Hepatocyte (in vitro differentiated cells): Measurements from ENCODE around the gene MAP1LC3A. TPM values are rescaled to one million over a fixed set of nuclear protein-coding genes. Genes with fewer than 3 reads are reported as not detected.

Experiments
- DNase-seq: peaks from one replicate; pipeline ENCODE4 v3.0.0-alpha.2; 2016; ENCODE audit warnings: low spot score
- H2AFZ ChIP-seq: fragments of 200-600 bp; sonication (generic); 2 replicates; pipeline ENCODE4 v1.6.0; 2016; ENCODE audit warnings: antibody characterized with exemption, mild to moderate bottlenecking
- H3K27ac ChIP-seq: fragments of 200-600 bp; sonication (generic); 2 replicates; pipeline ENCODE4 v1.5.1; 2016; ENCODE audit warnings: mild to moderate bottlenecking
- H3K27me3 ChIP-seq: fragments of 200-600 bp; sonication (generic); 2 replicates; pipeline ENCODE4 v1.6.1; 2016
- H3K36me3 ChIP-seq: fragments of 200-600 bp; sonication (generic); replicated peaks from 2 replicates; pipeline ENCODE4 v1.5.1; 2016; ENCODE audit warnings: low read depth; ENCODE audit not compliant: insufficient read depth
- H3K4me1 ChIP-seq: fragments of 200-600 bp; sonication (generic); 2 replicates; pipeline ENCODE4 v1.5.1; 2016; ENCODE audit warnings: mild to moderate bottlenecking, moderate library complexity; ENCODE audit not compliant: insufficient read depth
- H3K4me2 ChIP-seq: fragments of 200-600 bp; sonication (generic); 2 replicates; pipeline ENCODE4 v1.6.0; 2016
- H3K4me3 ChIP-seq: fragments of 200-600 bp; sonication (generic); 2 replicates; pipeline ENCODE4 v1.5.1; 2016; ENCODE audit warnings: mild to moderate bottlenecking
- H3K79me2 ChIP-seq: fragments of 200-600 bp; sonication (generic); 2 replicates; pipeline ENCODE4 v1.6.0; 2017; ENCODE audit warnings: mild to moderate bottlenecking
- H3K9me2 ChIP-seq: fragments of 200-600 bp; sonication (generic); replicated peaks from 2 replicates; pipeline ENCODE4 v1.6.0; 2017; ENCODE audit warnings: mild to moderate bottlenecking; ENCODE audit not compliant: insufficient read depth
- H3K9me3 ChIP-seq: fragments of 200-600 bp; sonication (generic); 2 replicates; pipeline ENCODE4 v1.5.1; 2016; ENCODE audit warnings: low read depth, mild to moderate bottlenecking
- H4K20me1 ChIP-seq: fragments of 200-600 bp; sonication (generic); 2 replicates; pipeline ENCODE4 v1.6.0; 2016; ENCODE audit warnings: mild to moderate bottlenecking; ENCODE audit not compliant: insufficient read depth, poor library complexity, severe bottlenecking
- EZH2 ChIP-seq: fragments of 200-600 bp; sonication (generic); IDR thresholded peaks from 2 replicates; pipeline ENCODE4 v1.6.1; 2016; ENCODE audit warnings: antibody characterized with exemption, mild to moderate bottlenecking, borderline replicate concordance
- EZH2phosphoT487 ChIP-seq: fragments of 200-600 bp; sonication (generic); IDR thresholded peaks from one replicate; pipeline ENCODE4 v1.6.1; 2018; ENCODE audit warnings: antibody characterized with exemption, mild to moderate bottlenecking, low read depth, moderate library complexity; ENCODE audit not compliant: unreplicated experiment, severe bottlenecking
- WGBS: methylation state at CpG from one replicate; pipeline ENCODE4 v1.1.6; 2016; ENCODE audit warnings: low lambda C conversion rate; ENCODE audit errors: missing lambda C conversion rate; 5-methylcytosine and 5-hydroxymethylcytosine counted together
- polyA plus RNA-seq: library from polyadenylated mRNA; unstranded; fragments of >200 nt; fragmentation: Nextera tagmentation; extraction: Ambion mirVana; gene quantifications from 2 replicates; pipeline ENCODE4 v1.2.1, GENCODE V29; 2016
- total RNA-seq: library from RNA; depleted of rRNA; stranded (reverse); fragments of >200 nt; gene quantifications from 2 replicates; pipeline ENCODE4 v1.2.3, GENCODE V29; 2014
- TF ChIP-seq, protein P1 (sequence below): fragments of 200-600 bp; sonication (generic); IDR thresholded peaks from 2 replicates; pipeline ENCODE4 v1.5.1; 2016; ENCODE audit warnings: antibody characterized with exemption, mild to moderate bottlenecking; ENCODE audit not compliant: poor library complexity

The MAP1LC3A gene
- total and polyA plus RNA-seq, 2 experiments from 2014 or later, result 28.1 to 81.8 TPM

DNA sequence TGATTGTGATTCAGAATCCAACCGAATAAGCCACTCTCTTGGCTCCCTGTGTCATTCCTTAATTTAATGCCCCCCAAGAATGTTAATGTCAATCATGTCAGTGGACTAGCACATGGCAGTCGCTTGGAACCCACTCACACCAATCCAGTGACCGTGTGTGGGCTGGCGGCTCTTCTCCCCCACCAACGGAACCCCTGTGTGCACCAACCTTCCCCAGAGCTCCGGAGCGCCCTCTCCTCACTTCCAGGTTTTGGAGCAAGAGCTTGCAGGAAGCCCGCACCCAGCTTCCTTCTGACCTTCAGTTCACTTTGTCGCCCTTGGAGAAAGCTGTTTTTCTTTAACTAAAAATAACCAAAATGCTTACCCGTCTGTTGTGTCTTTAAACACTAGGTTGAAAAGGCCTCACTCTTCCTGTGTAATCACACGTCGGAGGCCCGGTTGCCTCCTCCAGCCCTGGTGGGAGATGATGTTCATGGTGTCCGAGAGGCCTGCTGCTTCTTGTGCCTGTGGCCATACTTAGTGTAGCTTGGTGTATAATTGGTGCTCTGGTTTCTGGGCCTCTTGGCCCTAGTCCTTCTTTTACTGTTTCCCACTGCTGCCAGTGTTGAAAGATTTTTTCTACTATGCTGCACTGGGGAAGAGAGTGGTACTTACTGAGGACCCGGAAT is 17.8 kb upstream of the MAP1LC3A start:
- WGBS, result 97% methylated on average over 15 of the region's 15 CpGs
- H3K9me3 ChIP-seq, result no peaks in the 10 kb centered on the region
- H3K36me3 ChIP-seq, result no peaks in the 10 kb centered on the region
- no peaks in the 10 kb centered on the region for H3K79me2 ChIP-seq
- H3K27me3 ChIP-seq, result no peaks in the 10 kb centered on the region
- H3K27ac ChIP-seq, result no peak overlapping the region
- no peak overlapping the region for H2AFZ ChIP-seq
- H3K4me2 ChIP-seq, result no peak overlapping the region
- H4K20me1 ChIP-seq, result no peaks in the 10 kb centered on the region
- no peak overlapping the region for H3K4me3 ChIP-seq
- TF ChIP-seq EZH2, result no peak
- TF ChIP-seq, protein P1, sequence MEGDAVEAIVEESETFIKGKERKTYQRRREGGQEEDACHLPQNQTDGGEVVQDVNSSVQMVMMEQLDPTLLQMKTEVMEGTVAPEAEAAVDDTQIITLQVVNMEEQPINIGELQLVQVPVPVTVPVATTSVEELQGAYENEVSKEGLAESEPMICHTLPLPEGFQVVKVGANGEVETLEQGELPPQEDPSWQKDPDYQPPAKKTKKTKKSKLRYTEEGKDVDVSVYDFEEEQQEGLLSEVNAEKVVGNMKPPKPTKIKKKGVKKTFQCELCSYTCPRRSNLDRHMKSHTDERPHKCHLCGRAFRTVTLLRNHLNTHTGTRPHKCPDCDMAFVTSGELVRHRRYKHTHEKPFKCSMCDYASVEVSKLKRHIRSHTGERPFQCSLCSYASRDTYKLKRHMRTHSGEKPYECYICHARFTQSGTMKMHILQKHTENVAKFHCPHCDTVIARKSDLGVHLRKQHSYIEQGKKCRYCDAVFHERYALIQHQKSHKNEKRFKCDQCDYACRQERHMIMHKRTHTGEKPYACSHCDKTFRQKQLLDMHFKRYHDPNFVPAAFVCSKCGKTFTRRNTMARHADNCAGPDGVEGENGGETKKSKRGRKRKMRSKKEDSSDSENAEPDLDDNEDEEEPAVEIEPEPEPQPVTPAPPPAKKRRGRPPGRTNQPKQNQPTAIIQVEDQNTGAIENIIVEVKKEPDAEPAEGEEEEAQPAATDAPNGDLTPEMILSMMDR, result no peak
- TF ChIP-seq EZH2phosphoT487, result no peak
- H3K9me2 ChIP-seq, result no peaks in the 10 kb centered on the region
- DNase-seq, result no peak
- no peaks in the 10 kb centered on the region for H3K4me1 ChIP-seq

DNA sequence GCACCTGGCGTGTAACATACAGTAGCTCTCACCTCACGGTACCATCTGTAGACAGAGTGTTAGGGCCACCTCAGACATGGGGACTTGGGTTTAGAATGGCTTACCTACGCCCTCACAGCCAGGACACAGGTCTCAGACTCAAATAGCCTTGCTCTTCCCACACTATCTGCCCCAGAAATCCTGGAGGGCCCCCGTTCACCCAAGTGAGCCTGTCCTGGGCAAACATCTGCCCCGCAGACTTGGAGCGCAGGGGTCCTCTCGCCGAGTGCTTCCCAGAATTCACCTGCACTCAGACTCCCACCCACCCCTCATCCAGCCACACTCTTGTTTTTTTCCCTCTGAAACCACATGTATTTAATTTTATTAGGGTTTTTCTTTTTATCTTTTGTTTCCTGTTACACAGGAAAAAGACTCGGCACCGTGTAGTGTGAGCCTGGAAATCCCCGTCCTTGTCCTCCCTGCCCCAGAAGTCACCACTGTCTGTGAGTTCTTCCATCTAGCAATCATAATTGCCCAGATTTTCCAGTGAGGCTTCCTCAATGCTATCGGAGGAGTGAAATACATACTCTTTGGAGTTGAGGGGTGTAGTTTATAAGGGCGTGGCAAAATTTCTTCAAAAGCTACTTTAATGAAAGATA is 17.1 kb upstream of the MAP1LC3A start:
- TF ChIP-seq EZH2phosphoT487, result no peak
- TF ChIP-seq, protein P1, result no peak
- no peak for TF ChIP-seq EZH2
- 89% methylated on average over 13 of the region's 13 CpGs for WGBS

DNA sequence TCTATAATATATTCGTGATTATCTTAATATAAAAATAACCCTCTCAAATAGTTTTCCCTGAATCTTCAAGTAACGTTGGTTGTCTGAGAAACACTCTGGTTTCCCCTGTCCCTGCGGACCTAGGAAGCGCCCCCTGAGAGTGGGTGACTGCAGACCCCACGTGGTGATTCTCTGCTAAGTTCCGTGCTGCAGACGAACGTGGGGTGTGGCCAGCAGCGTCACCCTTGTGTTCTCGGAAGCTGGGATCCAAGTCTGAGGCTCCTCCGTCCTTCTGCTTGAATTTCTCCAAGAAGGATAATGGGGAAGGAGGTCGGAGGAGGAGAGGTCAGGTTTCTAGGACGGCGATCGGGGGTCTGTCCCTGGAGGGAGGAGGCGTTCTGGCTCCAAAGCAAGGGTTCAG is 16.6 kb upstream of the MAP1LC3A start:
- Histone ChIP-seq H3K27me3 (no peaks in the 10 kb centered on the region), H2AFZ (no peak overlapping the region), H3K4me3 (no peak overlapping the region), H3K27ac (no peak overlapping the region), H3K4me2 (no peak overlapping the region), H3K9me3 (no peaks in the 10 kb centered on the region), H3K9me2 (no peaks in the 10 kb centered on the region), H3K36me3 (no peaks in the 10 kb centered on the region), H3K4me1 (no peaks in the 10 kb centered on the region), H3K79me2 (no peaks in the 10 kb centered on the region), H4K20me1 (no peaks in the 10 kb centered on the region)
- WGBS, result 91% methylated on average over 16 of the region's 16 CpGs
- DNase-seq, result no peak
- no peak for TF ChIP-seq EZH2
- TF ChIP-seq EZH2phosphoT487, result no peak
- TF ChIP-seq, protein P1, result no peak

More for the DNA sequence above, 17.1 kb upstream of the MAP1LC3A start:
- Histone ChIP-seq H3K9me2 (no peaks in the 10 kb centered on the region), H3K9me3 (no peaks in the 10 kb centered on the region), H3K27me3 (no peaks in the 10 kb centered on the region), H2AFZ (no peak overlapping the region), H3K4me3 (no peak overlapping the region), H3K36me3 (no peaks in the 10 kb centered on the region), H3K4me2 (no peak overlapping the region), H3K79me2 (no peaks in the 10 kb centered on the region), H3K27ac (no peak overlapping the region), H4K20me1 (no peaks in the 10 kb centered on the region), H3K4me1 (no peaks in the 10 kb centered on the region)
- DNase-seq, result no peak
